Measurements from ENCODE around the gene BLMH.

Gene BLMH

DNA sequence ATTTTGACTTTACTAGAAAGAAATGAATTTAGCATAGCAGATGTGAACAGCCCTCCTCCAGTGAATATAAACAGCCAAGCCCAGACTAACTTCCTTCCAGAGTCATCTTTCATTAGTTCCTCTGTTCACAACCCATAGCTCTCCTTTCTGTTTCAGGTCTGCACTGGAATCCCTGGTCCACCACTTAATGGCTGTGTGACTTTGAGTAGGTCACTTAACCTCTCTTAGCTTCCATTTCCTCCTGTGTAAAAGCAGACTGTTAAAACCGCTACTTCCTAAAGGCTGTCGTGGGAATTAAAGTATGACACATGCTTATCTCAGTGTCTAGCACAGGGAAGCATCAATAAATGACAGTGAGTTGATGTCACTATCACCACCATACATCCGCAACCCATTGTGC lies 63.7 kb downstream of the BLMH start:
- TF ChIP-seq, protein P1, sequence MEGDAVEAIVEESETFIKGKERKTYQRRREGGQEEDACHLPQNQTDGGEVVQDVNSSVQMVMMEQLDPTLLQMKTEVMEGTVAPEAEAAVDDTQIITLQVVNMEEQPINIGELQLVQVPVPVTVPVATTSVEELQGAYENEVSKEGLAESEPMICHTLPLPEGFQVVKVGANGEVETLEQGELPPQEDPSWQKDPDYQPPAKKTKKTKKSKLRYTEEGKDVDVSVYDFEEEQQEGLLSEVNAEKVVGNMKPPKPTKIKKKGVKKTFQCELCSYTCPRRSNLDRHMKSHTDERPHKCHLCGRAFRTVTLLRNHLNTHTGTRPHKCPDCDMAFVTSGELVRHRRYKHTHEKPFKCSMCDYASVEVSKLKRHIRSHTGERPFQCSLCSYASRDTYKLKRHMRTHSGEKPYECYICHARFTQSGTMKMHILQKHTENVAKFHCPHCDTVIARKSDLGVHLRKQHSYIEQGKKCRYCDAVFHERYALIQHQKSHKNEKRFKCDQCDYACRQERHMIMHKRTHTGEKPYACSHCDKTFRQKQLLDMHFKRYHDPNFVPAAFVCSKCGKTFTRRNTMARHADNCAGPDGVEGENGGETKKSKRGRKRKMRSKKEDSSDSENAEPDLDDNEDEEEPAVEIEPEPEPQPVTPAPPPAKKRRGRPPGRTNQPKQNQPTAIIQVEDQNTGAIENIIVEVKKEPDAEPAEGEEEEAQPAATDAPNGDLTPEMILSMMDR (IDR thresholded peaks at IDR 0.05) = no peak
- no peak overlapping the region for H3K4me3 ChIP-seq (ENCODE audit: low read depth in 1 of 2, low read length in 1 of 2)
- H3K36me3 ChIP-seq = no peaks in the 10 kb centered on the region
- H3K4me1 ChIP-seq (ENCODE audit: control insufficient read depth in 1 of 2, insufficient read depth in 1 of 2, low read depth in 1 of 2, low read length in 1 of 2) = peaks cover 8 to 9% of the 10 kb centered on the region in 2 experiments
- no peaks in the 10 kb centered on the region for H3K9me3 ChIP-seq
- H3K27ac ChIP-seq = no peak overlapping the region
- peaks cover 11% of the 10 kb centered on the region for H3K27me3 ChIP-seq

DNA sequence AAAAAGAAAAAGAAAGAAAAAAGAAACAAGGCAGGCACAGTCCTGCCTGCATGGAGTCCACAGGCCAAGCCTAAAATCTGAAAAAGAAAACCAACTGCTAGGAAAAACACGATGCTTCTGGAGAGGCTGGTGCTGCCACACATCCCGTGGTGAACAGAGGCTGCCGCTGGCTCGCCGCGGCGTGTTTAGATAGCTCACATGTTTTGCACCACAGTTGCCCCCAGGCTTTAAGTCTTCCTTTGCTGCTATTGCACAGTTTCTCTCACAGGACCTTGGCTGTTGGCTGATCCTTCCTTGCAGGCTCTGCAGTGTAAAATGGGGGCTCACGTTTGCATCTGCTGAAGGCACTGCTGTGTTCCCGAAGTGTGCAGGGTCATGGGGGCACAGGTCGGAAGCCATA lies 64.9 kb downstream of the BLMH start:
- H3K27me3 ChIP-seq = peaks cover 3% of the 10 kb centered on the region
- H3K27ac ChIP-seq = no peak overlapping the region
- no peaks in the 10 kb centered on the region for H3K9me3 ChIP-seq
- H3K4me1 ChIP-seq (ENCODE audit: control insufficient read depth in 1 of 2, insufficient read depth in 1 of 2, low read depth in 1 of 2, low read length in 1 of 2) = peaks cover 8 to 9% of the 10 kb centered on the region in 2 experiments
- TF ChIP-seq, protein P1 (IDR thresholded peaks at IDR 0.05) = no peak
- H3K36me3 ChIP-seq = no peaks in the 10 kb centered on the region
- no peak overlapping the region for H3K4me3 ChIP-seq (ENCODE audit: low read depth in 1 of 2, low read length in 1 of 2)

DNA sequence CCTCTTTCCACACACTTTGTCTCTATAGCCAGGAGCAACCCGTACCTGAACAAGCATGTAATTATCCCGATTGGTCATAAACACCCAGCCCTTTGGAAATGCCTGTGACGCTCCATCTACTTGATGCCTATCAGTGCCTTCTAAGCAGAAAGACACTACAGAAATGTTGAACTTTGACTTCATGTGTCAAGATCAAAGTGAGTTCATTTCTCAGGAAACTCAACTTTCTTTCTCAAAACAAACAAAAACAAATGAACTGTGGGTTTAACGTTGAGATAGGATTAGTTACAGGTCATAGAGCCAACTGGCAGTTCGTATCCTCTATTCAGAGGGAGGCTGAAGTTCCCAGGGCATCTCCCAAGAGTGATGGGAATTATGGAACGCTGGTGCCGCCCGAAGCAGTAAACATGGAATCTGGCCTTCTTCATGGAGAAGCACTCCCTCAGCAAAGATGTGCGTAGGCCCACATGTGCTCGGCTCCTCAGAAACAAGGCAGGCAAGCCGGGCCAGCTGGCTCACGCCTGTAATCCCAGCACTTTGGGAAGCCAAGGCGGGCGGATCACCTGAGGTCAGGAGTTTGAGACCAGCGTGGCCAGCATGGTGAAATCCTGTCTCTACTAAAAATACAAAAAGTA lies 65.7 kb downstream of the BLMH start:
- Histone ChIP-seq H3K36me3 (no peaks in the 10 kb centered on the region), H3K4me3 (ENCODE audit: low read depth in 1 of 2, low read length in 1 of 2) (no peak overlapping the region), H3K27ac (no peak overlapping the region), H3K4me1 (ENCODE audit: control insufficient read depth in 1 of 2, insufficient read depth in 1 of 2, low read depth in 1 of 2, low read length in 1 of 2) (peaks cover 8 to 9% of the 10 kb centered on the region in 2 experiments), H3K27me3 (peaks cover 3% of the 10 kb centered on the region), H3K9me3 (no peaks in the 10 kb centered on the region)
- TF ChIP-seq, protein P1 (IDR thresholded peaks at IDR 0.05) = no peak

DNA sequence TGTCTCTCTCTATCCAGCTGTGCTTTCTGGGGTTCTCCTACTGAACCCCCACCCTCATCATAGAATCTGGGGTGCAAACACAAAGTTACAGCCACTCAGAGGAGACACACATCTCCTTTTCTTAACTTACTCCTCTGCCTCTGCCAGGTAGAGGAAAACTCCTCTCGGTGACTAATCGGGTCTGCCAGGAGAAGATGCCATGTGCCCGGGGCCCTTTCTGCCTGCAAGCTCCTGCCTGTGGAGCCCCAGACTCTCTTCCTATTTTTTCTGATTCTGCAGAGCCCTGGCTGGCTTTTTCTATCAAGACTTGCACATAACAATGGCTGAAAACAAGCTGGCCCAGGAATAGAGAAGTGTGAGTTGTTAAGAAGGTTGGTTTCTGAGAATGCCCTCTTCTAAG lies 66.6 kb downstream of the BLMH start:
- no peaks in the 10 kb centered on the region for H3K36me3 ChIP-seq
- no peak overlapping the region for H3K4me3 ChIP-seq (ENCODE audit: low read depth in 1 of 2, low read length in 1 of 2)
- H3K9me3 ChIP-seq = no peaks in the 10 kb centered on the region
- H3K27ac ChIP-seq = no peak overlapping the region
- peaks cover 0 to under 1% of the 10 kb centered on the region in 2 experiments for H3K4me1 ChIP-seq (ENCODE audit: control insufficient read depth in 1 of 2, insufficient read depth in 1 of 2, low read depth in 1 of 2, low read length in 1 of 2)
- peaks cover 3% of the 10 kb centered on the region for H3K27me3 ChIP-seq
- TF ChIP-seq, protein P1 (IDR thresholded peaks at IDR 0.05) = no peak

DNA sequence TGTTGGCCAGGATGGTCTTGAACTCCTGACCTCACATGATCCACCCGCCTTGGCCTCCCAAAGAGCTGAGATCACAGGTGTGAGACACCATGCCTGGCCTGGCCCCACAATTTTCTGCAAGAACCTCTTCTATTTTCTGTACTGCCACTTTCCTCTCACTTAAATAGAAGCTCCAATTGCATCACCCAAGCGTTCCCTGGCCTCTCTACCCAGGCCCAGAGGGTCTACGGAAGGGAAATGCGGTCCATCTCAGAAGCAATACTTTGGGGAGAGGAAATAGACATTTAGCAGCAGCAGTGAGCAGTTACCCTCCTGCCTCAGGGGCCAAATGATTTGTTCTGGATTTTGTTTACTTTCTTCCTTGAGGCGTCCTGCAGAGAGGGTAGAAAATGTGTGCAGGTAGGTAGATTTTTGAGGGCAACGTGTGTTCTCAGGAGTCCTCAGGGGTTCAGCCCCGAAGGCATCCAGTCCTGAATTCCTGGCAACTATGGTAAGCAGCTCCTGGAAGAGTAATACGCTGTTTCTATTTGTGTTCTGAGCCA lies 67.3 kb downstream of the BLMH start:
- H3K4me3 ChIP-seq (ENCODE audit: low read depth in 1 of 2, low read length in 1 of 2) = no peak overlapping the region
- no peaks in the 10 kb centered on the region for H3K4me1 ChIP-seq (ENCODE audit: control insufficient read depth in 1 of 2, insufficient read depth in 1 of 2, low read depth in 1 of 2, low read length in 1 of 2)
- no peaks in the 10 kb centered on the region for H3K36me3 ChIP-seq
- H3K9me3 ChIP-seq = no peaks in the 10 kb centered on the region
- TF ChIP-seq, protein P1 (IDR thresholded peaks at IDR 0.05) = no peak
- peaks cover 3% of the 10 kb centered on the region for H3K27me3 ChIP-seq
- no peak overlapping the region for H3K27ac ChIP-seq
